EH (cell line): Measurements from ENCODE around the gene HOXC11.
A peak's percentile ranks its signal among the peaks of the same experiment; 100 is the strongest.

Source experiments
- DNase-seq: peaks from one replicate; pipeline ENCODE4 v3.0.0-alpha.2; 2015; ENCODE audit warnings: low read depth

The HOXC11 gene

GRCh38 chr12:53985994-53986685 is 13.2 kb downstream of the HOXC11 start:
- DNase-seq: peak; percentile 50

- DNase-seq: no peak
These were observed 14.0 kb downstream of the HOXC11 start for GRCh38 chr12:53986686-53987483.

DNA sequence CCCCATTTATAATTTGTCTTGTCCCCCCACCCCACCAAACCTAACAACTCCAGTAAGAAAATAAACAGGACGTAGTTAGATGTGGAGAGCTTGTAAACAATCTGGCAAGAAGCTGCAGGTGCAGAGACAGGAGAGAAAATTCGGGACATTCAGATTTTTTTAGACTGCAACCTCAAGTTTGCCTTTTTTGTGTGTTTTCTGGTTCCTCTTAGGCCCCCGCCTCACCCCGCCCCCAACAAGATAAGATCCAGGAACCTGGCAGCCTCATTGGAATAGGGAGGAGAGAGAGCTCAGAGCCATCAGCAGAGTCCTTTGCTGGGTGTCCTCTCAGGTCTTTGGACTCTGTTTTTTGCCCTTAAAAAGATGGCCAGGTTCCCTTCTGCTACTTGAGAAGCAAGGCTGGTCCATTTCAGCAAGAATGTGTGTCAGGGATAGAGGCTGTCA is 14.9 kb downstream of the HOXC11 start:
- DNase-seq: no peak

- no peak for DNase-seq
These were observed 15.8 kb downstream of the HOXC11 start for GRCh38 chr12:53988541-53989226.

DNA sequence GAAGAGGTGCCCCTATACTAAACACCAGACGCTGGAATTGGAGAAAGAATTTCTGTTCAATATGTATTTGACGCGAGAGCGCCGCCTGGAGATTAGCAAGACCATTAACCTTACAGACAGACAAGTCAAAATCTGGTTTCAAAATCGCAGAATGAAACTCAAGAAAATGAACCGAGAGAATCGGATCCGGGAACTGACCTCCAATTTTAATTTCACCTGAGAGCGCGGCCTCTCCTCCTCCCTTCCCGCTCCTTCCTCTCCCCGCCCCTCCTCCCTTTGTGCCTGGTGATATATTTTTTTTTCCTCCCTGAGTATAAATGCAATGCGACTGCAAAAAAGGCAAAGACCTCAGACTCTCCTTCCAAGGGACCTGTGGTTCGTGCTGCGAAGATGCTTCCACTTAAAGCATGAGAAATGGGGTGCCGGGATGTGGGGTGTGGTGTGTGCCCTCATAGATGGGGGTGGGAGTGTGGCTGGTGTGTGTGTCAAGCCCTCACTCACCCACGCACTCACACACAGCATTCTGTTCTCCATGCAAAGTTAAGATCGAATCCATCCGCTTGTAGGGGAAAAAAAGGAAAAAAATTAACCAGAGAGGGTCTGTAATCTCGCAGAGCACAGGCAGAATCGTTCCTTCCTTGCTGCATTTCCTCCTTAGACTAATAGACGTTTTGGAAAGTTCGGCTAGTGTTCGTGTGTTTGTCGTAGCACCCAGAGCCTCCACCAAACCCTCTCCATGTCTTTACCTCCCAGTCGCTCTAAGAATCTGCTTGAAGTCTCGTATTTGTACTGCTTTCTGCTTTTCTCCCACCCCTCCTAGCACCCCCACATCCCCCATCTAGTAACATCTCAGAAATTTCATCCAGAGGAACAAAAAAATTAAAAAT is 16.5 kb downstream of the HOXC11 start:
- peak; percentile 70 for DNase-seq

DNA sequence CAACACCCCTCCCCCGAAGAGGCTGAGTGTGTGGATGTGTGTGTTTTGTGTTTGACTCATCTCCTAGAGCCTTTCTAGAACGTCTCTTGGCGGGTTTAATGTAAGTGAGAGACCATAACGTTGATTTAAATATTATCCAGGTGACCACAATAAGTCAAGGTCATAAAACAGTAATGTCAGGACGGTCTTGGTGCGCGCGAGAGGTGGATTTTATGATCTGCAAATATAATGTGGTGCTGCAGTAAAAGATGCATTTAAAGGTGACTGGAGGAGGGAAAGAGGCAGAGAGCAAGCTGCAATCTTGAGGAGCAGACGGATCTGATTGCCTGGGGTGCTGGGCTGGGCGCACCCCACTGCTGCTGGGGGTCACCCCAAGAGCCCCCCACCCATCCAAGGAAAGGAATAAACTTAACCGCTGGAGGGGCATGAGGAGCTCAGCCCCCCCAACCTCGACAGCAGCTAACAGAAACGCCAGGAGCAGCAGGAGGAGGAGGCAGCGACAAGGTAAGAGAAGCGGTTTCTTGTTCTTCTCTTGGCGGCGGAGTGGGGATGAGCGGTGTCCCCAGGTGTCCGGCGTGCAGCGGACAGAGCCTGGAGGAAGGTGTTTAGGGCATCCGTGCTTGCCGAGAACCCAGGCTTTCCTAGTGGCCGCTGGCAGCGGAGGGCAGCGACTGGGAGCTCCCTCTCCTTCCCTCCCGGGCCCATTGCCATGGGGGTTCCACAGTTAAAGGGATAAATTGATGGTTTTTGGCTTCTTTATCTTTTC is 17.6 kb downstream of the HOXC11 start:
- DNase-seq: no peak

DNA sequence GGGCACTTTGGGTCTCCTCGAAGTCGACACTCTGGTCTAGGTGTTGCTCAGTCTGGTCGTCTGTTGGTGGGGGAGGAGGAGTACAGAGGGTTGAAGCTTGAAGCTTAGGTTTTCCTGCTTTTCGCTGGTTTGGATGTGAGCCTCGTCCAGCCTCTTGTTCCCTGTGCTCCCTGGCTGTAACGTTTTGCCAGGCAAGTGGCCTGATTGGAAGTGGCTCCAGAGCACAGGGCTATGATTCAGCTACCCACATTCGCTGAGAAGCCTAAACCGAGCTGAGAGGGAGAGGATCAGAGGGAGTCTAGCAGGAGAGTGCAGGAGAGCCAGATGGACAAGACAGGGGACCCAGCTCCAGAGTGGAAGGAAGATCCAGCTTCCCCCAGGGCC is 18.1 kb downstream of the HOXC11 start:
- no peak for DNase-seq

- DNase-seq: no peak
These were observed 19.5 kb downstream of the HOXC11 start for GRCh38 chr12:53992377-53992889.

- DNase-seq: no peak
These were observed 20.5 kb downstream of the HOXC11 start for GRCh38 chr12:53993162-53994008.

GRCh38 chr12:53994009-53994263 is 21.0 kb downstream of the HOXC11 start:
- no peak for DNase-seq

- DNase-seq: no peak
These were observed 21.5 kb downstream of the HOXC11 start for GRCh38 chr12:53994264-53995001.

GRCh38 chr12:53995002-53995377 is 22.1 kb downstream of the HOXC11 start:
- DNase-seq: no peak

DNA sequence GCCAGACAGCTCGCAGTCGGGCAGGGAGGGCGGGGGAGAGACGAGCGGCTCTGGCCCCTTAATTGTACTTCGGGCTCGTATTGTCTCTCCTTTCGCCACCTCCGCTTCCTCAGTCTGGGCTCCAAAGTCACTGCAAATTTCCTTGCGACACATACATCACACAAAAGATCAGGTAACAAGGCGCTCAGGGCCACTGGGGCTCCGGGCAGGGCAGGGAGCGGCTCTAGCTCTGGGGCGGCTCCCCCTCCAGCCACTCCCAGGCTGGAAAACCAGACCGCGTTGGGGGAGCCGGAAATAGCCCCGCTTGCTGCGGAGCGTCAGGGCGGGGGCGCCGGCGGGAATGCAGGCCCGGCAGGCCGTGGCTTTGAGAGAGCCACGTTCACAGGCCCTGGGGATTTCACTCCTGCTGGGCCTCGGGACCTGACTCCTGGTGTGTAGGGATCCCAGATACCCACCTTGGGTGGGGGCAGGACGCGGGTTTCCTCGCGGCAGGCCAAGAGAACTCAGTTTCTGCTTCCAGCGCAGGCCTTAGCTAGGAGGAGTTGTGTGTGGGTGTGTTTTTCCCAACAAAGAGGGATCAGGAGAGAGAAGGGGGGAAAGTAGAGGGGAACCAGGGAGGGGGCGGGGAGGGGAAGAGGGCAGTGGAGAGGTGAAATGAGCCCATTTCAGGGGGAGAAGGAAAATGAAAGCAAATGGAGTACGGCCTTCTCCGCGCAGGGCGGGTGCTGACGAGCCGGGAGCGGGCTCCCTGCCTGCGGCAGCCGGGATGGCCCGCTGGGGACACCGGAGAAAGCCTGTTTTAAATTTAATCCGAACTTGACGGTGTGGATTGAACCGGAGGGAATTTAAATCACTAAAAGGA is 22.7 kb downstream of the HOXC11 start:
- no peak for DNase-seq

- DNase-seq: no peak
These were observed 23.6 kb downstream of the HOXC11 start for GRCh38 chr12:53996240-53997203.

DNA sequence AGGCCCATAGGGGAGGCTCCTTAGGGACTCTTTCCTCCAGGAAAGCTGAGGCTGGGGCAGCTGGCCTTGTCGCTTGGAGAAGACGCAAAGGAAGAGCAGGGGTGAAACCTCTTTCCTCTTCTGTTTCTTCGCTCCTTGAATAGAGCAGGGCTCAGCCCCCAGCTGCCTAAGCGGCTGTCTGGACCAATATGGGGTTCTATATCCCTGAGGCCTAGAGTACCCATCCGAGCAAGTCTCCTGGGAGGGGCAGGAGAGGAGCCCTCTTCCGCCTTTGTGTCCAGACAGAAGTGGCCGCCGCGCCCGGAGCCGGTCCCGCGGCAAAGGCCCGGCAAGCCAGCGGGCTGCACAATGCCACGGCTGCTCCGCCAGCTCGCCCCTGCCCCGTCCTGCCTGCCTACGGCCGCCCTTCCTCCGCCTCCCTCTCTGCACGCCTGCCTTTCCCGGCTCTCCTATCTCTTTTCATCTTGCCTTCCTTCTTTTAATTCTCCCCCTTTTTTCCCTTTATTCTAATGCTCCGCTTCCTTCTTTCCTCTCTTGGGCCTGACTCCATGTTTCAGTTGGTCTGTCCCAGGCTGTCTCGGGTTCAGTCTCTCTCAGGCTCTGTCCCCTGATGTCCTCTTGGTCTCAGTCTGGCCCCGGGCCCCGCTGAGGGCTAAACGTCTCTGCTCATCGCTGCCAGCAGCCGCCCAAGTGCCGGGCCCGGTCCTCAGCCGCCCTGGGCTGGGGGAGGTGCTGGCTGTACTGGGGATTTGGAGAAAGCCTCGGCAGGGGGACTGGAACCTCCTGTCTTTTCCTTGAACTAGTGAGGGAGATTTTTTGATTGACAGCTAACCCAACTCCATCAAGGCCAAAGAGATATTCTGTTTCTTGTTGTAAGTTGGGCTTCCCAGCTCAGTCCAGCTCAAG is 24.5 kb downstream of the HOXC11 start:
- DNase-seq: no peak
